BJ (cell line): ENCODE data around the gene STK11. TPM values are rescaled to one million over a fixed set of nuclear protein-coding genes. Genes with fewer than 3 reads are reported as not detected.

Experiments
- CTCF ChIA-PET: fragments of 350-600 bp; formaldehyde crosslinking; extraction: SDS; loops from one replicate; lab custom pipeline; 2021; ENCODE audit warnings: antibody characterized with exemption, inconsistent platforms; lab: Yijun Ruan, JAX
- POLR2A ChIA-PET: fragments of 300-600 bp; sonication (Branson Sonifier 250); formaldehyde crosslinking; extraction: SDS; loops from one replicate; lab custom pipeline; 2021; ENCODE audit warnings: antibody characterized with exemption; lab: Charles Lee
- DNase-seq: peaks from one replicate; pipeline ENCODE4 v3.0.0-alpha.2; 2011; ENCODE audit warnings: low read depth
- H3K27me3 ChIP-seq: 2 replicates; pipeline ENCODE4 v1.6.0; 2011; ENCODE audit warnings: low read length; ENCODE audit not compliant: control insufficient read depth, insufficient read depth
- H3K36me3 ChIP-seq: 2 replicates; pipeline ENCODE4 v1.5.1; 2011; ENCODE audit warnings: low read length; ENCODE audit not compliant: control insufficient read depth, insufficient read depth
- H3K4me3 ChIP-seq: 2 replicates; pipeline ENCODE4 v1.5.1; 2011; ENCODE audit warnings: low read depth, mild to moderate bottlenecking, control low read depth, low read length
- polyA plus RNA-seq: library from polyadenylated mRNA; depleted of rRNA; stranded (reverse); fragments of >200 nt; gene quantifications from 2 replicates; pipeline ENCODE4 v1.2.3, GENCODE V29; 2011
- TF ChIP-seq, protein P1 (sequence below): IDR thresholded peaks from 2 replicates; pipeline ENCODE4 v1.5.1; 2011; ENCODE audit warnings: low read depth, mild to moderate bottlenecking, control low read depth, inconsistent platforms, low read length, moderate library complexity; ENCODE audit not compliant: insufficient read depth

The STK11 gene
- polyA plus RNA-seq, 1 experiment = 33.6 TPM

DNA sequence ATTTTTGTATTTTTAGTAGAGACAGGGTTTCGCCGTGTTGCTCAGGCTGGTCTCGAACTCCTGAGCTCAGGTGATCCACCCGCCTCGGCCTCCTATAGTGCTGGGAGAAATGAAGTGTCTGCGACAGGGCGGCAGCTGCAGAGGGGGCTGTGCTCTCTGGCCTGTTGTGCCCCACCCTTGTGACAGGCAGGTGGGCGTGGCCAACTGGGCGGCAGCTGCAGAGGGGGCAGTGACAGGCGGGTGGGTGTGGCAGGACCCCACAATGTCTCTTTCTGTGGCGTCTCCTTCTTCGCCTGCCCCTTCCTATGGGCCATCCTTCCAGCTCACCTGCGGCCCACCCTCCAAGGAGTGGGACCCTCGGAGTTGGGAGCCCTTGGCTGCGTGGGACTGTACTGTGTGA is 11.8 kb downstream of the STK11 start:
- no peaks in the 10 kb centered on the region for H3K27me3 ChIP-seq
- ChIA-PET CTCF (interaction anchor here (1.6 to 2.5 kb wide), 3 partner anchors 9 to 27 kb away, joined by 5 to 8 read pairs (median 6); partner anchors contain the start of gene ATP5F1D), POLR2A (interaction anchor here (0.6 kb wide), 1 partner anchor 51 kb away, joined by 5 read pairs; the partner anchor contains the start of gene CIRBP)
- H3K36me3 ChIP-seq = peaks cover 16% of the 10 kb centered on the region
- H3K4me3 ChIP-seq = no peak overlapping the region
- TF ChIP-seq, protein P1, sequence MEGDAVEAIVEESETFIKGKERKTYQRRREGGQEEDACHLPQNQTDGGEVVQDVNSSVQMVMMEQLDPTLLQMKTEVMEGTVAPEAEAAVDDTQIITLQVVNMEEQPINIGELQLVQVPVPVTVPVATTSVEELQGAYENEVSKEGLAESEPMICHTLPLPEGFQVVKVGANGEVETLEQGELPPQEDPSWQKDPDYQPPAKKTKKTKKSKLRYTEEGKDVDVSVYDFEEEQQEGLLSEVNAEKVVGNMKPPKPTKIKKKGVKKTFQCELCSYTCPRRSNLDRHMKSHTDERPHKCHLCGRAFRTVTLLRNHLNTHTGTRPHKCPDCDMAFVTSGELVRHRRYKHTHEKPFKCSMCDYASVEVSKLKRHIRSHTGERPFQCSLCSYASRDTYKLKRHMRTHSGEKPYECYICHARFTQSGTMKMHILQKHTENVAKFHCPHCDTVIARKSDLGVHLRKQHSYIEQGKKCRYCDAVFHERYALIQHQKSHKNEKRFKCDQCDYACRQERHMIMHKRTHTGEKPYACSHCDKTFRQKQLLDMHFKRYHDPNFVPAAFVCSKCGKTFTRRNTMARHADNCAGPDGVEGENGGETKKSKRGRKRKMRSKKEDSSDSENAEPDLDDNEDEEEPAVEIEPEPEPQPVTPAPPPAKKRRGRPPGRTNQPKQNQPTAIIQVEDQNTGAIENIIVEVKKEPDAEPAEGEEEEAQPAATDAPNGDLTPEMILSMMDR = no peak
- no peak for DNase-seq

DNA sequence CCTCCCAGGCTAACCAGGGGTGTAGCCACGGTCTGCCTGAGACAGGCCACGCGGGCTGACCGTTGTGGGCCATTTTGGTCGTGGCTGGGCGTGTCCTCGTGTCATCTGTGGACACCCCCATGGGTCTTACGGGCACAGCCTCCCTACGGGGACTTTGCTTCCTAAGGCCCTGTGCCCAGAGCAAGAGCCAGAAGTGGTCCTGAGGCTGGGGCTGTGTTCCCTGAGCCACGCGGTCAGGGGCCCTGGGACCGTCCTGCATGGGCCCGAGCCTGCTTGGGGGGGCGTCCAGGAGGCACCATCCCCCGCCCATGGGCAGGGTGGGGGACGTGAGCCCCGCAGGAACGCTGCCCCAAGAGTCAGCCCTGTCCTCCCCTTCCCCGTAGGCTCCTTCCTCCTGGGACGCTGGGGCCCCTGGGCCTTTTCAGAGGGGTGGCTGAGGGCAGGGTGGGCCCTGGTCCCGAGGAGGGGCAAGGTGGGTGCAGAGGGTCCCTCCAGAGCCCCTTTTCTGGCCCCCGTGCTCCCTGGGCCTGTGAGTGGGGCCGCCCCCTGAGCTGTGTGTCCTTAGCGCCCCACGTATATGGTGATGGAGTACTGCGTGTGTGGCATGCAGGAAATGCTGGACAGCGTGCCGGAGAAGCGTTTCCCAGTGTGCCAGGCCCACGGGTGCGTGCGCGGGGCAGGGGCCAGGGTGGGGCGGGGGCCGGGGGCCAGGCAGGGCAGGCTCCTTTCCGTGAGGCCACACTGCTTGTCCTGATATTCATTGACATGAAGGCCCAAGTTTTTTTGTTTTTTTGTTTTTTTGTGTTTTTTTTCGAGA is 13.4 kb downstream of the STK11 start:
- TF ChIP-seq, protein P1 = no peak
- ChIA-PET POLR2A (no interaction called here), CTCF (interaction anchor here (1.6 kb wide), 1 partner anchor 25 kb away, joined by 5 read pairs; no protein-coding TSS in a partner anchor)
- no peak for DNase-seq
- H3K36me3 ChIP-seq = peaks cover 18% of the 10 kb centered on the region
- no peak overlapping the region for H3K4me3 ChIP-seq
- no peaks in the 10 kb centered on the region for H3K27me3 ChIP-seq

DNA sequence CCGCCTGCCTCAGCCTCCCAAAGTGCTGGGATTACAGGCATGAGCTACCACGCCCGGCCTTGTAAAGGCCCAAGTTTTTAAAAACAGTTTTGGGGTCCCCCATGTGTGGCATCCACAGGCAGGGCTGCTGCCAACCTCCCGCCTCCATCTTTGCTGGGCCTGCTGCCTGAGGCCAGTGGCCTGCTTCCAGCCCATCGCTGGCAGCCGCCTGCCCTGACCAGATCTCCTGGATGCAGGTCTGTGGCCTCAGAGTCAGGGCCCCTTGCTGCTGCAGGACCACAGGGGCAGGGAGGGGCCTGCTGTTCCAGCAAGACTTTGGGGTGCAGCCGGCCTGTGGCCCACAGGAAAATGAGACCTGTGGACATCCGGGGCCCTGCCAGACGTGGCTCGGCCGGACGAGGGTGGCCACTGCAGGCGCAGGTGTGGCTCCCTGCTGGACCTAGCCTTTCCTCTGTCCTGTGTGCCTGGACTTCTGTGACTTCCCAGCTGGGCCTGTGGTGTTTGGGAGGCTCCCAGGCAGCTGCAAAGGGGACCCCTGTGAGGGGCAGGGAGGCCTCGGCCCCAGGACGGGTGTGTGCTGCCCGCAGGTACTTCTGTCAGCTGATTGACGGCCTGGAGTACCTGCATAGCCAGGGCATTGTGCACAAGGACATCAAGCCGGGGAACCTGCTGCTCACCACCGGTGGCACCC is 14.4 kb downstream of the STK11 start:
- DNase-seq = no peak
- Histone ChIP-seq H3K36me3 (peaks cover 19% of the 10 kb centered on the region), H3K27me3 (no peaks in the 10 kb centered on the region), H3K4me3 (no peak overlapping the region)
- ChIA-PET CTCF (interaction anchor here (0.6 kb wide), 1 partner anchor 109 kb away, joined by 3 read pairs; no protein-coding TSS in a partner anchor), POLR2A (no interaction called here)
- TF ChIP-seq, protein P1 = no peak

GRCh38 chr19:1220477-1220930 is 14.9 kb downstream of the STK11 start:
- DNase-seq = no peak
- Histone ChIP-seq H3K4me3 (no peak overlapping the region), H3K36me3 (peaks cover 19% of the 10 kb centered on the region), H3K27me3 (no peaks in the 10 kb centered on the region)
- TF ChIP-seq, protein P1 = no peak
- ChIA-PET CTCF (interaction anchor here (0.6 to 2.1 kb wide), 6 partner anchors 9 to 550 kb away, joined by 3 to 5 read pairs (median 3); no protein-coding TSS in a partner anchor), POLR2A (no interaction called here)
